HepG2 (cell line): ENCODE data around the gene SMO.

Source experiments
- CTCF ChIP-seq: sonication (generic); formaldehyde crosslinking; IDR thresholded peaks from 2 replicates; pipeline ENCODE4 v1.5.0; 2020; ENCODE audit warnings: mild to moderate bottlenecking, missing genetic modification reagents, moderate library complexity
- DPF2 ChIP-seq: sonication (generic); formaldehyde crosslinking; IDR thresholded peaks from 2 replicates; pipeline ENCODE4 v1.4.0; 2020; ENCODE audit warnings: mild to moderate bottlenecking, low read depth, missing genetic modification reagents, borderline replicate concordance
- MYNN ChIP-seq: sonication (generic); formaldehyde crosslinking; IDR thresholded peaks from 2 replicates; pipeline ENCODE4 v1.4.0; 2020; ENCODE audit warnings: mild to moderate bottlenecking, low read depth, missing genetic modification reagents
- POLR2G ChIP-seq: fragments of 200-400 bp; formaldehyde crosslinking; IDR thresholded peaks from 2 replicates; pipeline ENCODE4 v1.6.1; 2018; ENCODE audit warnings: mild to moderate bottlenecking, low read depth, low read length, moderate library complexity
- REPIN1 ChIP-seq: sonication (generic); formaldehyde crosslinking; IDR thresholded peaks from 2 replicates; pipeline ENCODE4 v1.8.0; 2022; ENCODE audit warnings: missing genetic modification reagents, low read depth, mild to moderate bottlenecking, borderline replicate concordance
- YY1 ChIP-seq: IDR thresholded peaks from 2 replicates; pipeline ENCODE4 v1.6.1; 2011; ENCODE audit warnings: low read length, low read depth, moderate library complexity, mild to moderate bottlenecking; ENCODE audit not compliant: insufficient read depth, insufficient replicate concordance
- ZHX1 ChIP-seq: sonication (generic); formaldehyde crosslinking; IDR thresholded peaks from 2 replicates; pipeline ENCODE4 v1.8.1; 2022; ENCODE audit warnings: low read depth, mild to moderate bottlenecking, missing genetic modification reagents

GRCh38 chr7:129191272-129191671 is 2.8 kb downstream of the SMO start:
- no peak for TF ChIP-seq DPF2 (CRISPR knock-in tag)
- TF ChIP-seq YY1: no peak
- no peak for TF ChIP-seq REPIN1 (CRISPR knock-in tag)
- no peak for TF ChIP-seq POLR2G
- no peak for TF ChIP-seq MYNN (CRISPR knock-in tag)
- TF ChIP-seq ZHX1 (CRISPR knock-in tag): no peak
- TF ChIP-seq CTCF (CRISPR knock-in tag): no peak
